SK-N-MC (cell line): ENCODE results near the gene ORMDL2.

Experiments
- EZH2 ChIP-seq: fragments of 200-600 bp; sonication (generic); IDR thresholded peaks from one replicate; pipeline ENCODE4 v1.6.1; 2017; ENCODE audit warnings: antibody characterized with exemption
- POLR2AphosphoS5 ChIP-seq: IDR thresholded peaks from 2 replicates; pipeline ENCODE4 v1.6.1; 2012; ENCODE audit warnings: mild to moderate bottlenecking, low read depth, low read length, borderline replicate concordance

- no peak for TF ChIP-seq POLR2AphosphoS5
- no peak for TF ChIP-seq EZH2
Observed at GRCh38 chr12:55771736-55772135, 46.1 kb upstream of the ORMDL2 start.
